ENCODE results near the gene NIPAL1.
"Not testable (repeated sequence)": the region's sequence is repeated elsewhere in the genome, so short reads cannot be mapped to it uniquely, and the experiment has no call there.

The NIPAL1 gene

DNA sequence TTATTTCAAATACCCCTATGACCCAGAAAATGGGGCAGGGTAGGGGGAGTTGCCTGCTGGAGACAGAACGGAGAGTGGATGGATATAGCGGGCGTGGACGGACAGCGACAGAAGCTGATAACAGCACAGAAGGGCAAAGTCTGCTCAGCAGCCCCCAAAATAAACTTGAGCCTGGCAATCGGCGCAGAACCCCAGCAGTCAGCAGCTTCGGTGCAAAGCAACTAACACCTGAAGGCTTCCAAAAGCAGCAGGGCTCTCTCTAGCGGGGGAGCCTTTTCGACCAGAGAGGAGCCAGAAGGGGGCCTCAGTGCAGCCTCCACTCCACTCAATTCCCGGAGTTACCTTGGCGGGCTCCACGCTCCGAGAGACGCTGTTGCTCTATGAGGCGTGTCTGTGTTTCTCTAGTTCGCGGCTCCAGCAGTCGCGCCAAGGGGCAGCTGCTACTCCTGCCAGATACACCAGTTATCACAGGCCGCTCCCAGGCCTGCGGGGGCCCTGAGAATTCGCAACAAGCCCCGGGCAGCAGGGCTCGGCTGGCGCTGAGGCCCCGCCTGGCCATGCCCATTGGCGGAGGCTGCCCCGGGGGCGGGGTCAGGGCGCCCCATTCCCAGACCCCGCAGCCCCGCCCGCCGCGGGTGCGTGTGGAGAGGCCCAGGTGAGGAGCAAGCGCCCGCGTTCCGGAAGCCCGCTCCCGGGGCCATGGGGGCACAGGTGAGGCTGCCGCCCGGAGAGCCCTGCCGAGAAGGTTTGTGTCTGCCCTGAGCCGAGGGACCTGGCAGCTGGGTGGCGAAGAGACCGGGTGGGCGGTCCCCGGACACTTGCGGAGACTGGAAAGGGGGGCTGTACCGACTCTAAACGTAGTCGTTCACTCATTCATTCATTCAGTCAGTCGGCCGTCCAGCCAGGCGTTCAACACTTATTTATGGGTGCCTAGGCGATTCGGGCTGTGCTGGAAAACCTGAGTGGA, at the start of gene NIPAL1, which contains the start of gene CNGA1:
Gene NIPAL1 (plus strand): TSS at position 632 of the 967 bp plus-strand sequence. CDS start 68 bp downstream, at position 700.
Gene CNGA1 (minus strand): TSS at position 541 of the 967 bp plus-strand sequence. CDS start 63,992 bp downstream, outside the sequence.
- peak; percentile 60 for DNase-seq (ENCODE audit: low spot score)

DNA sequence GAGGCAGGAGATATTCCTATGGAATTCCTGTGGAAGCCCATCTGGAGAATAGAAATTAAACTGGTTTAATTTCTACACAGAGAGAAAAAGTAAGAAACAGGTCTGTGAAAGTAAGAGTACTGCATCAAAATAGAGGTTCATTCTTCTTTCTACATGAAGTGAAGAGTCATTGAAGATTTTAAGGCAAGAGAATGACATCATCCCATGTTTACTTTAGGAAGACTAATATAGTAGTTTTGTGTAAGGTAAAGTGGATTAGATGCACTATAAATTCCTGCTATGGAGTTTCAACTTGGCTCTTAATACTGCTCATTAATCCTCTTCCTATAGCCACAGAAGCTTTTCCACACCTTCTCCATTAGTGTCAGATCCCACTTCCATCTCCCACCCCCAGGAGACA, 47.7 kb upstream of the NIPAL1 start:
- no peak for DNase-seq (ENCODE audit: low spot score)

DNA sequence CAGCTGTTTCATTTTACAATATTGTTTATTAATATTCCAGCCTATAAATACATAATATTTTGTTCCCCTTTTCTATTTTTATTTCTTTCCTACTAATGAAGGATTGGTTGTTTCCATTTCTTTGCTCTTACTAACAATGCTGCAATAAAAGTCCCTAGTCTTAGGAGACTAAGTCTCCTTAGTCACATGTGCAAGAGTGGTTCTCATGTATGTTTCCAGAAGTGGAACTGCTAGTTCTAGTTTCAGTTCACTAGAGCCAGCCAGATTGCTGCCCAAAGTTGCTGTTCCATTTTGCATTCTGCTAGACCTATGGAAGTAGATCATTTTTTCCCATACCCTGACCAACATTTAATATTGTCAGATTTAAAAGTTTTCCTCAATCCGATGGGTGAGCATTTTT, 44.4 kb upstream of the NIPAL1 start:
- no peak for DNase-seq (ENCODE audit: low spot score)

DNA sequence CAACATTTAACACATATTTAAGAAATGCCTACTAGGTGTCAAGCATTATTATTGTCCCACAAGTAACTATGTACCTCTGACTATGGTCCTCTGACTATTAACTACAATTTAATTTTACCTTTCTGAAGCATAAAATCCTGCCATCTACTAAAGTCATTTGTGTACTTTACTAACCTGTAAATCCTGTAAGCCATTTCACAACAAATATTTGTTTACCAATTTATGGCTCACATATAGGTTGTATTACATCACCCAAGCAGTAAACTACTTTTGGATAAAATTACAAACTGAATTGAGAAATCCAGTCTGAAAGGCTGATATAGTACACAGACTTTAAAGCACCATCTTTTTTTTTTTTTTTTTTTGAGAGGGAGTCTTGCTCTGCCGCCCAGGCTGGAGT, 43.9 kb upstream of the NIPAL1 start:
- DNase-seq (ENCODE audit: low spot score), result no peak

DNA sequence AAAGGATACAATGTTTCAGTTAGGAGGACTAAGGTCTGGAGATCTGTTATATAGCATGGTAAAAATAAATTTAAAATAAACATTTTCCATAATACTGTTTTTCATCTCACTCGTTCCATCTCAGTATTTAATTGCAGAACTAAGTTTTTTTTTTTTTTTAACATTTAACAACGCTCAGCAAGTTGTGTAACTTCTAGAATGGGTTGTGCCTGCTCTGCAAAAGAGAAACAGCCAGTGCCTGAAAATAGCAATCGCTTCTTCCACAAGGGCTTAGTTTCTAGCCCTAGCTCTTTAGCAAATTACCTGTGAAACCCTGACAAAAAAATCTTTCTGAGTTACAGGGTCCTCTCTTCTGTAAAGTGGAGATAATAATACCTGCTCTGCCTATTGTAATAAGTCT, 42.0 kb upstream of the NIPAL1 start:
- DNase-seq (ENCODE audit: low spot score), result no peak

DNA sequence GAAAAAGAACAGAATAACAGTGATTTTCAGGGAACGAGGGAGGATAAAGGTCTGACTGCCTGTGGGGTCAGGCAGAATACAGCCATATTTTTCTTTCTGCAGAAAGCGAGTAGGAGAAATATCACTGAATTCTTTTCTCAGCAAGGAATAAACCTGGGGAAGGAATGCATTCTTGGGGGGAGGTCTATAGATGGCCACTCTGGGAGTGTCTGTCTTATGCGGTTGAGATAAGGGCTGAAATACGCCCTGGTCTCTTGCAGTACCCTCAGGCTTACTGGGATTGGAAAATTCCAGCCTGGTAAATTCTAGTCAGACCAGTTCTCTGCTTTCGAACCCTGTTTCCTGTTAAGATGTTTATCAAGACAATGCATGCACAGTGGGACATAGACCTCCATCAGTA, 26.4 kb upstream of the NIPAL1 start:
- no peak for DNase-seq (ENCODE audit: low spot score)

DNA sequence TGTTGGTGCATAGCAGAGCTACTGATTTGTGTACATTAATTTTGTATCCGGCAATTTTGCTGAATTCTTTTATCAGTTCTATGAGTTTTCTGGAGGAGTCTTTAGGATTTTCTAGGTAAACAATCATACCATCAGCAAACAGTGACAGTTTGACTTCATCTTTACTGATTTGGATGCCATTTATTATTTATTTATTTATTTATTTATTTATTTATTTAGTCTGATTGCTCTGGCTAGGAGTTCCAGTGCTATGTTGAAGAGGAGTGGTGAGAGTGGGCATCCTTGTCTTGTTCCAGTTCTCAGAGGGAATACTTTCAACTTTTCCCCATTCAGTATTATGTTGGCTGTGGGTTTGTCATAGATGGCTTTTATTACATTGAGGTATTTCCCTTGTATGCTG, 24.1 kb upstream of the NIPAL1 start:
- not testable (repeated sequence) for DNase-seq (ENCODE audit: low spot score)

DNA sequence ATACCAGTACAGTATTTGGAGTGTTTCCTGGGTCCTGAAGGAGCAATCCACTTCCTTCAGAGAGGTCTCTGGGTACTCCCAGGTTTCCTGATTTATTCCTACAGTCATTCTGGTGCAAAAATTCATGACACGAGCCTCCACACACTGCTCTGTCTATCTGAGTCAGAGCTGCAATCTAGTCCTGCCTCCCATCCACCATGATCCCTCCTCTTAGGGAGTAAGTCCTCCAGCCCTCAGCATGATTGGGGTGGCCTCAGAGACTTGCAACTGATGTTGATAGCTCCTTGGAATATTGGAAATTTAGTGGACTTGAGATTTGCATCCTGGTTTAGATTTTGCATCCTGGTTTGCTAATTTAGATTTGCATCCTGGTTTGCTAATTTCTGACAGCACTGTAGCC, 20.6 kb upstream of the NIPAL1 start:
- no peak for DNase-seq (ENCODE audit: low spot score)

DNA sequence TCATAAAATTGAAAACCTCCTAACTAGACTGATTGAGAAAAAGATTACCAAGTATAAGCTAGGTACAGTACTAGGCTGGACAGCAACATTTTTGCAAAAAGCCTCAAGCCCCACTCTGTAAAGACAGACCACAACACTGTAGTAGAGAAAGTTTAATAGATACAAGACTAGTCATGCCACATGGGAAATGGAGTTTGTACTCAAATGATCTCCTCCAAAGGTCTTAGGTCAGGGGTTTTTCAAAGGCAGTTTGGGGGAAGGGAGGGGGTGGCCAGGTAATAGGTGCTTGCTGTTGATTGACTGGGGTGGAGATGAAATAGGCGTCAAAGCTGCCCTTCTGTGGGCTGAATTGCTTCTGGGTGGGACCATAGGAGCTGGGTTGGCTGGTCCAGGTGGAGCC, 14.3 kb upstream of the NIPAL1 start:
- no peak for DNase-seq (ENCODE audit: low spot score)

DNA sequence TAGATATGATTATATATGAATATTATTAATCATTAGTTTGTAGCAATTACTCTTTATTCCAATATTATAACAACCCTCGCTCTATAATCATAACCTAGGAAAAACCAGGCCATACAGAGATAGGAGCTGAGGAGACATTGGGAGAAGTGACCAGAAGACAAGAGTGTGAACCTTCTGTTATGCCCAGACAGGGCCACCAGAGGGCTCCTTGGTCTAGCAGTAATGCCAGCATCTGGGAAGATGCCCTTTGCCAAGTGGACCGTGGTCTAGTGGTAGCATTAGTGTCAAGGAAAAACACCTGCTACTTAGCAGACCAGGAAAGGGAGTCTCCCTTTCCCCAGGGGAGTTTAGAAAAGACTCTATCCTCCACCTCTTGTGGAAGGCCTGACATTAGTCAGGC, 13.0 kb upstream of the NIPAL1 start:
- DNase-seq (ENCODE audit: low spot score), result not testable (repeated sequence)

DNA sequence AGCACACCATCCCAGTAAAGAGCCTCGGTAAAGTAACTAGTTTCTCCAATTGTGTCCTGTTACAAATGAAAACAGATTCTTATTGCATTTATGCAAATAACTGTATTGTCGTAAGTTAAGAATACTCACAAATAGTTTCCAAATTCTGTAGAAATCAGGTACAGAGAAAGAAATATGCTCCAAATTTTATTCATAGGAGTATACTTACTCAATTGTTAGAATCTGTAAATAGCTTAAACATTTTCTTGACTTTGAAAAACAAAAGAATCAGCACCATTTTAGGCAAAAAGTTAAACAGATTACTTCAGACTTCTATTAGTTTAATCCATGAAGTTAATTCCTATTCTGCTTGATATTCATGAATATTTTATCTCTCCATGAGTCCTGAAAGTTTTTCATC, 10.8 kb upstream of the NIPAL1 start:
- no peak for DNase-seq (ENCODE audit: low spot score)

DNA sequence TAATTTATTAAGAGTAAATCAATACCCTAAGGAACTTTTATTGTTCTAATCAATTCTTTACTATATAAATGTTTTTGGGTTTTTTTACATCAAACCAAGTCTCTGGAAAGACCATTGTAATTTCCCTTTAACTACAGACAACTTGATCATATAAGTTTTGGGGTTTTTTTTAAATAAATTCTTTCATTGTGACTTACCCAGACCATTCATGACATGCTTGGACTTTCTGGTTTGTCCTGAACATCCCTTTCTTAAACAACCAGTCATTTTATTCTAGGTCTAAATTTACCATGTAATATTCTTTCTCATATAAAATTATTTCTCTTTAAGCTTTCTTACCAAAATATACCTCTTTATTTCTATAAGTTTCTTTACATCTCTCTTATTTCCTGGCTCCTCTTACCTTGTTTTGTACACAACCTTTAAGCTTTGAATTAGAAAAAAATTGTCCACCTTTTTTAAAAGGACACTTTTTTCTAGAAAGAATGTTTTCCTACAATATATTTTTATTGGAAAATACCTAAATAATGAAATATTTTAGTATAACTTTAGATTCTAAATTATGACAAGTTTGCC, 8.5 kb upstream of the NIPAL1 start:
- no peak for DNase-seq (ENCODE audit: low spot score)

DNA sequence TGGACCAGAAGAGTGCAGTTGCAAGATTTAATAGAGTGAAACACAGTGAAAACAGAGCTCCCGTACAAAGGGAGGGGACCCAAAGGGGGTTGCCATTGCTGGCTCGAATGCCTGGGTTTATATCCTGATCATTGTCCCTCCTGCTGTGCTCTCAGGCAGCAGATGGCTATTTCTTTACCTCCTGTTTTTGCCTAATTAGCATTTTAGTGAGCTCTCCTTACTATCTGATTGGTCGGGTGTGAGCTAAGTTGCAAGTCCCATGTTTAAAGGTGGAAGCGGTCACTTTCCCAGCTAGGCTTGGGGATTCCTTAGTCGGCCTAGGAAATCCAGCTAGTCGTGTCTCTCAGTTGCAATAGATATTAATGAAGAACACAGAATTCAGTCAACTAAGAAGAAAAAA, 5.7 kb upstream of the NIPAL1 start:
- DNase-seq (ENCODE audit: low spot score), result not testable (repeated sequence)

DNA sequence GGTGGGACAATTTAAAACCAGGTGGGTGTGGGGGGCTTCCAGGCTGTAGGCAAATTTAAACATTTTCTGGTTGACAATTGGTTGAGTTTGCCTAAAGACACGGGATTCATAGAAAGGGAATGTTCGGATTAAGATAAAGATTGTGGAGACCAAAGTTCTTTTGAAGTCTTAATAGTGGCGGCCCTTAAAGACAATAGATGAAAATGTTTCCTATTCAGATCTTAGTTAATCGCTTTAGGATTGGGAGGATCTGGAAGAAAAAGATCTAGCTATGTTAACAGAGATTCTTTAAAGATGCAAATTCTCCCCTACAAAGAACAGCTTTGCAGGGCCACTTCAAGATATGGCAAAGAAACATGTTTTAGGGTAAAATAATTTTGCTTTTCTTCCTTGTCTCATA, 4.8 kb upstream of the NIPAL1 start:
- DNase-seq (ENCODE audit: low spot score), result no peak

DNA sequence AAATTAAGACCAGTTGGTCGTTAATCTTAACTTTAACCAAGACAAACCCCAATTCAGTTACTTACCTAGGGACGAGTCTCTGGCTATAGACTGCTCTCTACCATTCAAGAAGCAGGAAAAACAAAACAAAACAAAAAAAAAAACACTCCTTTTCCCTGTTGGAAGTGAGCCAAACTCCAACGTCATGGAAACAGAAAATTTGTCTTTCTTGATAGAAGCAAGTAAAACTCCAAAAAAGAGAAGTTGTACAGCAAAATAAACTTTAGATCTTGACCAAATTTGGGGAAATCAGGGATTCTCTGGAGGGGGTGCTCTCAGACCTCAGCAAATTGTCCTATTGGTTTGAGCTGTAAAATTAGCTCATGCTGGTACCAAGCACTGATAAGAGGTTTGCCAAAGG, 3.7 kb upstream of the NIPAL1 start:
- DNase-seq (ENCODE audit: low spot score), result no peak

DNA sequence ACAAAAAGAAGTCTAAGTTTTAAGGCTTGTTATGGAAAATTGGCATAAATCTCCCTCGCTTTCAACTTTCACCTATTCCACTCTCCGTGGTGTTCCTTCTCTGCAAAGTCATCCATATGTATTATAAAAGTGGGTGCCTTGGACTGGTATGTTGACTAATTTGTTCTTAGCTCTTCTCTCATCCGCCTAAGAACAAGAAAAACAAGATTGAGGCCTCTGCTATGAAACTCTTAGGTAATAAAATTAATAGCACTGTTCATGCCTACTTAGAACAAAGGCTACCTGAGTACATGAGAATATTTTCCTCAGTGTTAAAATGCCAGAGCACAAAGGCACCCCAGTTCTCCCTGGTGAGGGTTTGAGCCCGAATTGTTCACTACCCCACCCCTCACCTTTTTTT, 1.4 kb upstream of the NIPAL1 start:
- no peak for DNase-seq (ENCODE audit: low spot score)

DNA sequence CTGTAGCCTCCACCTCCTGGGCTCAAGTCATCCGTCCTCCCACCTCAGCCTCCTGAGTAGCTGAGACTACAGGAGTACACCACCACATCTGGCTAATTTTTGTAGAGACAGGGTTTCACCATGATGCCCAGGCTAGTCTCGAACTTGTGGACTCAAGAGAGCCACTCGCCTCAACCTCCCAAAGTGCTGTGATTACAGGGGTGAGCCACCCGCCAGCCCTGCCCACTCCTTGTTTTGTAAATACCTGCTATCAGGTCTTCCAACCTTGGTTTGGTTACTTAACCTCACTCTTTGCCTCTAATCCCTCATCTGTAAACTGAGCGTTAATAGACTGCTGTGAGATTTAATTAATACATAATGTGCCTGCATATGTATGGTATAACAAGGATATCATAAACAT, 894 bp upstream of the NIPAL1 start:
- no peak for DNase-seq (ENCODE audit: low spot score)

DNA sequence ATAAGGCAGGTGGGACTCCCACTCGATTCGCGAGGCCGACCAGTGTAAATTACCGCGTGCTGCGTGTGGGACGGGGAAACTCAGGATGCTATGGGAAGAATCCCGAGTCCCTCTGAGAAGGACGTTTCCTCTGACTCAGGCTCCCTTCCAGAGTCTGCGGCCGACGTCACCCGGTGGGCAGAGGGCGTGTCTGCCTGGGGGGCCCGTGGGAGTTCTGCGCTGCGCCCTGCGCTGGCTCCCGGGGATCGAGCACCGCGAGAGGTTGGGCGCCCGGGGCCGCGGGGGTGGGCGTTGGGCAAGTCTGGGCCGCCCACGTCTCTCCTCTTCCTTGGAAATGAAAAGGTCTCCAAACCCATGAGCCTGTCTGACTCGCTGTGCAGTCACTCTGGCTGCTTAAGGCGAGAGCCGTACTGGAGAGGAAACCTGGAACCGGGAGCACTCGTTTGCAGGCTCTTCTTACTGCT, 568 bp downstream of the NIPAL1 start:
- DNase-seq (ENCODE audit: low spot score), result no peak

DNA sequence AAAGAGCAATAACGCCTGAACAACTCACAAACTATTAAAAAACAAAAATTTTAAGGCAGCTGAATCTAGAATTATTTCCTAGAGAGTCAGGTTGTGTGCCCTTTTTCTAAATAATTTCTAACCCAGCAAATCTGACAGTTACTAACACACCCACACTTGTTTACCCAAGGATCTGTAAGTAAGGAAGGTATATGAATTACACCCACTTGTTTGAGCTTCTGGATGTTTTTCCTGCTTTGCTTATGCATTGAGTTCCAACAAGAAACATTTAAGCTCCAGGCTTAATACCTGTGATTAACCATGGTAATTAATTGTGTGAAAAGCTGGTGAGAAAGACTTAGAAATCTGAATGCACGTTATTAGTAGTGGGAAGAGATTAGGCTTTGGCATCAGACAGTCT, 1.5 kb downstream of the NIPAL1 start:
- DNase-seq (ENCODE audit: low spot score), result no peak

DNA sequence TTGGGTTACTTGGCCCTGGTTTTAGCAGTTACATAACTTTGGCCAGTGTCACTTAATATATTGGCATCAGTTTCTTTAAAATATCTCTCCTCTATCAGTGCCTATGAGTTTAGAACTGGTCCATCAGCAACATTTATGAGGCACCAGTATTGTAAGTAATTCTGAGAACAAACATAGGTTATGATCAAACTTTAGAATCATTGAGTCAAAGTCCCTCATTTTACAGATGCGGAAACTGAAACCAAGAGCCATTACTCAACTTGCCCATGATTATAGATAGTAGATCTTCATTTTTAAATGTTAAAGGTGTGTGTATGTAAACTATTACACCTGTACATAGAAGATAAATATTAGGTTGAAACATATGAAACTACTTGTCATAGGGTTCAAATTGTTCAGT, 4.5 kb downstream of the NIPAL1 start:
- DNase-seq (ENCODE audit: low spot score), result no peak

DNA sequence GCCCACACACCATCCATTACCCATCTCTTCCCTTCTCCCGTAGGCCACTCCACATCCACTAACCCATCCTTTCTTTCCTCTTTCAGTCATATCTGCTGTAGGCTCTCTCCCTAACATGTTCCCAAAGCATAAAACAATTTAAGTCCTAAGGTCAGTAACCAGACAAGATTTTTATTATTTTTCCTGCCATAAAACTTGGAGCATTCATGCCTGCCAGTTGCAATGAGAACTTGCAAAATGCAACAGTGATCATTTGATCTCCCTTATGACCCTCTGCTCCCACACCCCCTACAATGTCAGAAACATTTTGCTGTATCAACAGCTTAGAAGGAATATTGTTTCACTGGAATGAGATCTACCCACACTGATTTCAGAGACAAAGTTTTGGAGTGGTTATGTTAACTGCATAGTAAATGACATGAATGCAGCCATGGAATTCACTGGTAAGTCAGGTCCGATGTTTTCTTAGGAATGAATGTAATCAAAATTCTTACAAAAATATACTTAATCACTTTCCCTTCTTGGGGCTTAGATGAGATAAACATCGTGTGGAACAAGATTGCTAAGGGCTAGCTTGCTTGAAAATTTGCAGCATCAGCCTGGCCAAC, 5.7 kb downstream of the NIPAL1 start:
- DNase-seq (ENCODE audit: low spot score), result no peak

DNA sequence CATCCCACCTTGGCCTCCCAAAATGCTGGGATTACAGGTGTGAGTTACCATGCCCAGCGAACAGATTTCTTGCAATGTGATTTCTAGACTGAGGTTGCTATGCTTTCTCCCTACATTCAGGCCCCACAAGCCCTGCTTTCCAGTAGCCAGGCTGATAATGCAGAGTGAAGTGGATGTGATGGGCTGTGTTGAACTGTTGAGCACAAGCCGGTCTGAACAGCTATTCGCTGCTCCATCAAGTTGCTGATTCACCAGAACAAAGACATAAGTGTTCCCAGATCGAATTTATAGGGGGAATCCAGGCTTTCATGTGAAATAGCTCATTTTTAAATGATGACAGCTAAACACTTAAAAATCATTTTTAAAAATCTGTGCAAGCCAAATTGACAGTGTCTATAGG, 8.0 kb downstream of the NIPAL1 start:
- DNase-seq (ENCODE audit: low spot score), result no peak

DNA sequence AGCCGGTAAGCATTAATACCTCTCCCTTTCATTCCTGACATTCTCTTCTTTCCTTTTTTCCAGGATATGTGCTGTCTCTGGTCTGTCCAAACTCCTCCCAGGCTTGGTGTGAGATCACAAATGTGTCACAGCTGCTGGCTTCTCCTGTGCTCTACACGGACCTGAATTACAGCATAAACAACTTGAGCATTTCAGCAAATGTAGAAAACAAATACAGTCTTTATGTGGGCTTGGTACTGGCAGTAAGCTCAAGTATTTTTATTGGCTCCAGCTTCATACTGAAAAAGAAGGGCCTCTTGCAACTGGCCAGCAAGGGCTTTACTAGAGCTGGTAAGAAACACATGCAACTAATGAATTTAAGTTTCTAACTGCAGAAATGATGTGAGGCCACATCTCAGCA, 8.4 kb downstream of the NIPAL1 start:
- no peak for DNase-seq (ENCODE audit: low spot score)
